HG03571 (cell line): ENCODE results near the gene RALGPS1.

Source experiments
- ATAC-seq: cut with Tn5 transposase; IDR thresholded peaks from one replicate; pipeline ENCODE4 v1.9.1; 2021; ENCODE audit not compliant: unreplicated experiment

RALGPS1 gene

DNA sequence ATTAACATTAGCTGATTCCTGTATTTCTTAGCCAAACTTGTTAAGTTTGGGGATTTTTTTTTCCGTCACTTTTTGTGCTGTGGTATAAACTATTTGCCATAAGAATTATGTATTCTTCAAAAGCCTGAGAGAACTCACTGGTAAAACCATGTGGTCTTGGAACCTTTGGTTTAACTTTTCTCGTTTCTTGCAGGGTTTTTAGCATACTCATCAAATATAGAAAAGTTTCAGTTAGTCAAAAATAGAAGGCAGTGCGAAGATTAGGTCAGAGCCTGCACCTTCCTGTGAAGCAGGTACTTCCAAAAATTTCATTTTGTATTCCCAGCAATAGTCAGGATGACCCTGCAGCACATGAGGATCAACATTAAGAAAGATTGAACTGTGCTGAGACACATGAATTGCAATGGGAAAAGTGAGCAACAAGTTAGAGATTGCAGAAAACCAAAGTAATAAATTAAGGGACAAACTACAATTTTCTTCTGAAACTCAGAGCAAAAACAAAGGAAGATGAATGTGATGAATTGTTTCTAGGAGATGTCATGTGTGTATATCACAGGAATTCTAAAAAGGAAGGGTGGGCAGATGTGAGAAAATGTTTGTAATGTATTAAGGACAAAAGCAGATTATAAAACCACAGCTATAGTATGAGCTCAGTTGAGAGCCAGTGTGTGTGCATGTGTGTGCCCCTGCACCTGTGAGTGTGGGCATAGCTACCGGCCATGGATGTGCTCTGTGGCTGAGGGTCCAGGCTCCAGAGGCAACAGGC is 105.6 kb downstream of the RALGPS1 start:
- no peak for ATAC-seq

- no peak for ATAC-seq
Observed at GRCh38 chr9:127020802-127021078, 106.2 kb downstream of the RALGPS1 start.

DNA sequence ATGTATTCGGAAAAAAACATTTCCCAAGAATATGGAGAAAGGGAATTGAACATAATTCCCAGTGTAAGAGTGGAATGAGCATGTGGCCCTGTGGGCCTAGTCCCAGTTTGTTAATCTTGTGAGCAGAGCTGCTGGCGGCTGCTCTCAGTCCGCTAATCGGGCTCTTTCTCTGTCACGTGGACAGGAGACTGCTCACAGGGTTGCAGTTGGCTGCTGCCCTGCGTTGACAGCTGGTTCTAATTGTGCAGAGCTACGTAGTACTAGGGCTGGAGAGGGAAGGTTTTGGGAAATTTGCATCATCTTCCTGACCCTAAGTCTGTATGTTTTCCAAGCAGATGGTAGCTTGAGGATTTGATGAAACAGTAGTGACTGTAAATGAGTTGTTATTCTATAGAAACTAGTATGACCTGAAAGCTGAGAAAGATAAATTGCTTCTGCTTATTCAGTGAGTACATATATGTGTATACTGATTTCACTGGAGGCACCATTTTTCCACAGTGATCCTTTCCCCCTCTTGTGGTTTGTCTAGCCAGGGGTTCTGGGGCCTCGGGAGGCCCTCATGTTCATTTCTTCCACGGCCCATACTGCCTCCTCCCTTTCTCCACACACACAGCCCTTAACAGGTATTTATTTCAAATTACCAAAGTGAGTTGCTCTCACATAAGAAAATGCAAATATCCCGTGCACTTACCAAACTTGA is 107.2 kb downstream of the RALGPS1 start:
- no peak for ATAC-seq

DNA sequence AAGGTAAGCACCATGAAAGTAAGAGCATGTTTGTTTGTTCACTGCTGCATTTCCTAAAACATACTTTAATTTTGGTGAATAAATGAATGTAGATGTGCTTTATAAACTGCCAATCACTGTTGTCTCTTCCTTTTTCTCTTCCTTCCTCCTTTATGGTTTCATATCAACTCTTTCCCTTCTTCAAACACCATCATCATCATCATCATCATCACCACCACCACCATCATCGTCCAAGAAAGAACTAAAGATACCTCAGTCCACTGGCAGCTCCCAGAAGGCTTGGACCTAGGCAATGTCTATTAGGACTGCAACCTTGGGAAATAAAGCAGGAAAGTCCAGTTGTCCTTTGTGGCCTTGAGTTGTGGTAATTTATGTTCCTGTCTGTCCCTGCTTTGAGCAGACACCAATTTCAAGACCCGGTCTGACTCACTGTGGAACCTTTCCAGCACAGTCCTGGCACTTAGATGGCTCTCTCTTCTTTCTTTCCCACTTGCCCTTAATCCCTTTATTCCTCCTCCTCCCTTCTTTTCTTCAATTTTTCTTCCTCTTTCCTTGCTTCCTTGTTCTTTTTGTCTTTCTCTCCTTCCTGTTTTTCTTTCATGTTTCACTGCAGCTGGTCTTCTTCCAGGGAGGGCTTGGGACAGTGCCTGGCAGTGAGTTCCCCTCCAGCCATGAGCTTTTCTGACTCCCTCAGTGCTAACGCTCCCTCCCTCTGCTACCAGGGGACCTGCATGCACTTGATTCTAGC is 108.5 kb downstream of the RALGPS1 start:
- ATAC-seq: no peak

DNA sequence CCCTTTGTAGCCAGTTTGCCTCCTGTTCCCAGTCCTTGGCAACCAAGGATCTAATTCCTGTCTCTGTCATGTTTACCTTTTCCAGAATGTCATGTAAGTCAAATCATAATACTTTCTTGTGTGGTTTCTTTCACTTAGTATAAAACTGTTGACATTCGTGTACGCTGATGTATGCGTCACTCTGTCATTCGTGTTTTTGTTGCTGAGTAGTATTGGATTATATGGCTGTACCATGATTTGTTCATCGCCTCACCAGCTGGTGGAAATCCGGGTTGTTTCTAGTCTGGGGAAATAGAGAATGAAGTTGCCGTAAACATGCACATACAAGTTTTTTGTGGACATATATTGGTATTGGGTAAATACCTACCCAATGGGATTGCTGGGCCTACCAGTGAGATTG is 110.5 kb downstream of the RALGPS1 start:
- no peak for ATAC-seq

DNA sequence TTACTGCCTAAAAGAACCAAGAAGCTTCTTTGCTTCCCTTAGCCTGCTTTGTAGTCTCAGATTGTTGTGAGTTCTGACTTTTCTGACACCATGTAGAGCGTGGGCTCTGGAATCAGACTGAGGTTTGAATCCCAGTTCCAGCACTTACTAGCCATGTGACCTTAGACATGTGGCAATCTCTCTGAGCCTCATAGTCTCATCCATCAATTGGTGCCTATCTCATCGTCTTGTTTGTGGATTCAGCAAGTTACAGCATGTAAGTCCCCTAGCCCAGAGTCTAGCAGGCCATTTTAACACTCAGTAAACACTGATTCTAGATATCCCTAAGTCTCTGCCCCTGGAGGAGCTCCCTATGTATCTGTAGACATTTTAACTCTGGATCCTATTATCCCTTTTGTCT is 113.1 kb downstream of the RALGPS1 start:
- no peak for ATAC-seq

DNA sequence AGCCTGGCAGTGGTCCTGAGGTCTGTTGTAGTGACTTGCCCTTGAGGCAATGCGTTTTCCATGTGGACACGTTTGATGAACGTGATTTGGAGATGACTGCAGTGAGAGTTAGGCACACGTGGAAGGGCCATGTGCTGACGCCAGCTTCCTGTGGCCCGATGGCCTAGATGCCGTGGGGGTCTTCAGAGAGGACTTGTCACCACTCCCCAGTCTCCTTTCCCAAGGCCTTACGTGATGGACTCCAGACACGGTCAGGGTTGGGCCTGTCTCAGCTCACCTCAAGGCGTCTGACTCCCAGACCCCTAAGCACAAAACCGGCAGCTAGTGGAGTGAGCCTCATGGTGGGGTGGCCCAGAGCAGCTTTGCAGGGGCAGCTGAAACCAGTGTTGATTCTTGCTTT is 115.0 kb downstream of the RALGPS1 start:
- no peak for ATAC-seq

DNA sequence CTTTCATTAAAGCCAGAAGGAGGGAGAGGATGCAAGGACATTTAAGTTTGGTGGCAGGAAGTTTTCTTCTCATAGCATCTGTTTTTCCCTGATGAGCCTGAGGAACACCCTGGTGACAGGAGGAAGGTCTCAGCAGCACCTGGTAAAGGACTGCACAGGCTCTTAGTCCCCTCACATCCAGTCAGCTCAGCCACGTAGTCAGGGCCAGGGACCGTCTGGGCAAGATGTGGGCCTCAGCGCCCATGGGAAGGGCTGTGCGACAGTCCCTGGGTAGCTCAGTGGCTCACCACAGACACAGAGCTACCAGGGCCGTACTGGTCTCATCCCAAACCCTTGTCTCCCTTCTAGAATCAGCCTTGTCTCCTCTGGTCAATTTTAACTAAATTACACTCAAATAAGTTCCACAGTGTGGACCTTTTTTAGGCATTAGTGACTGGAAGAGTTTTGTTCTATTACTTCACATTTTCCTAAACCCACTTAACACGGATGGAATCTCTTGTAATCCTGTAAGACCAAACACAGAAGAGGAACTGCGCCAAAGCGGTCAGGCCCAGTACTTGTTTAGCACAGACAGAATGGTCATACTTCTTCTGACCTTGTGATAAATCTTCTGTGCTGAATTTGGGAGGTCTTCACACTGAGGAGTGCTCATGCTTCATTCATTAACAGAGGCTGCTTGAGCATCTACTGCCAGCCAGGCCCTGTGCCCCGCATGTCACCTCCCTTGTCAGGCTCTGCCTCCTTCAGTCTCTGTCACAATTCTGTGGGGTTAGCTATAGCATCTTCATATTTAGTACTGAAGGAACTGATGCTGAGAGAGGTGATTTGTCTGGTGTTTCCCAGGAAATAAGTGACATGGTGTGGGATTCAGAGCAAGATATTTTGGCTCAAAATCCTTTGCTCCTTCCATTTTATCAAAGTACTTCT is 116.5 kb downstream of the RALGPS1 start:
- no peak for ATAC-seq

GRCh38 chr9:127032256-127032655 is 117.7 kb downstream of the RALGPS1 start:
- ATAC-seq: no peak

- no peak for ATAC-seq
Observed at GRCh38 chr9:127033061-127033460, 118.5 kb downstream of the RALGPS1 start.

GRCh38 chr9:127033789-127034188 is 119.2 kb downstream of the RALGPS1 start:
- no peak for ATAC-seq

- ATAC-seq: no peak
Observed at GRCh38 chr9:127034691-127035090, 120.1 kb downstream of the RALGPS1 start.

GRCh38 chr9:127035423-127035822 is 120.8 kb downstream of the RALGPS1 start:
- ATAC-seq: no peak

DNA sequence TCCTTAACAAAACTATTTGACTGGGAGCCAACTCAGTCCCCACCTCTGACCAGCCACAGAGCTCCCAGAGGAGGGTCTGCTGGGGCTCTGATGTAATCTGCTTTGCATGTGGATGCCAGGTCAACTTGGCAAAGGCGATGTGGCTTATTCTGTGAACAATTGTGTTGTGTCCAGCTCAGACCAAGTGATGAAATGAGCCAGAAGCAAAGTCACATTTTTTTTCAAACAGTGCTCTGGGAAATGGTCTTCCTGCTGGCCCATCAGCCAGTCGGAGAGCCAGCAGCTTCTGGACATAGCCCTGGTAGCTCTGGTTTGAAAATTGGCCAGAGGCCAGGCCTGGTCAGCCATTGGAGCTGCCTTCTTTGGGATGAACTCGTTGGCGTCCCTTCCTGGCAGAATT is 121.4 kb downstream of the RALGPS1 start:
- no peak for ATAC-seq

DNA sequence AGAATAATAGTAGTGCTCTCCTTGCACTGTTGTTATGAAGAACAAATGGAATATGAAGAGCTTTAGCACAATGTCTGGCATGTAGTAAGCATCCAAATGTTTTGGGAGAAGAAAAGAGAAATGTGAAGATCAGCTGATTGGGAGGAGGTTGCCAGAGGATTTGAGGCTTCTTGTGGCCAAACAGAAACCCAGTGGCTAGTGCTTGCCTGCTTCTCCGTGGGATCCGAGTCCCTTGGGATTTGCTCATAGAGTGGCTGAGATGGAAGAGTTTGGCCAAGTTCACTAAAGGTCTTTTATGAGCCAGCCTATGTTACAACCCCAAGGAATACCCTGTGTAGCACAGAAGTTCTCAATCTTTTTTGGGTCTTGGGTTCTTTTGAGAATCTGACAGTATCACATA is 121.9 kb downstream of the RALGPS1 start:
- no peak for ATAC-seq

- ATAC-seq: no peak
Observed at GRCh38 chr9:127038531-127038930, 123.9 kb downstream of the RALGPS1 start.

GRCh38 chr9:127039492-127039891 is 124.9 kb downstream of the RALGPS1 start:
- no peak for ATAC-seq

DNA sequence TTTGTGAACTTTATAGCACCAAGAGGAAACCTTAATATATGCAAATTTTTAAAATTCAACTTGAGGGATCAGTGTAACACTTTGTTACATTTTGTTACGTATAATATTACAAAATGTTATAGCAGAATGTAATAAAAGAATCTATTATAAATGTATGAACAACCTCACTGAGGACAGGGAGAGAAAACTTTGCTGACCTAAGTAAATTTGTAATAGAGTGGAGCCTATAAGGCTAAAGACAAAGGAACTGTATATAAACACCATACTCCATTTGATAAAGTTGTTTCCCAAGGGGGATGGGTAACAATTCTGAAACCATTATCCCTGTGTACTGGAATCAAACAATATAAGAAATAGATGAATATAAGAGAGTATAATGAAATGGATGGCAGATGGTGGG is 130.6 kb downstream of the RALGPS1 start:
- ATAC-seq: no peak

- no peak for ATAC-seq
Observed at GRCh38 chr9:127047971-127048370, 133.4 kb downstream of the RALGPS1 start.

DNA sequence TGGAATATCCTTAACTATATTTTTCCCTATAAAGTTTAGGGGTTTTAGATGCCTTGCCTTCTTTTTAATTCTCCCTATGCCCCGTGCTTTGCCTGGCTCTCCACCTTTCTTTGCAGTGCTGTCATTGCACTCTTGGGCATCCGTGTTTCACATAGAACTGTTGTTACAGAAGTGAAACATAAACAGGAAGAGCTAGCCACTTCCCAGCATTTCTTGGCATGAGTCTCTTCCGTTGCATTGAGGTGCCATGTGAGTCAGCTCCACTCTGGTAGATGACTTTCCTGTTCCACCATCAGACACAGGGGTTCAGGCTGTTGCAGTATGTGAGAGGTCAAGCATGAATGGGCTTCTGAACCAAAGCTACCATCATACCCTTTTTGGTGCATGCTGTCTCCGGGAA is 134.5 kb downstream of the RALGPS1 start:
- ATAC-seq: peak; percentile 55

- no peak for ATAC-seq
Observed at GRCh38 chr9:127049581-127049980, 135.0 kb downstream of the RALGPS1 start.
